GM23248 (cell line): ENCODE results near the gene ITGA11.

Experiments used
- EZH2 ChIP-seq: fragments of 200-600 bp; sonication (generic); IDR thresholded peaks from 2 replicates; pipeline ENCODE4 v1.6.1; 2018; ENCODE audit warnings: antibody characterized with exemption, mild to moderate bottlenecking; ENCODE audit not compliant: insufficient read depth, poor library complexity, severe bottlenecking
- EZH2phosphoT487 ChIP-seq: fragments of 200-600 bp; sonication (generic); IDR thresholded peaks from 2 replicates; pipeline ENCODE4 v1.6.1; 2018; ENCODE audit warnings: antibody characterized with exemption, moderate library complexity, mild to moderate bottlenecking, low read depth; ENCODE audit not compliant: insufficient read depth

DNA sequence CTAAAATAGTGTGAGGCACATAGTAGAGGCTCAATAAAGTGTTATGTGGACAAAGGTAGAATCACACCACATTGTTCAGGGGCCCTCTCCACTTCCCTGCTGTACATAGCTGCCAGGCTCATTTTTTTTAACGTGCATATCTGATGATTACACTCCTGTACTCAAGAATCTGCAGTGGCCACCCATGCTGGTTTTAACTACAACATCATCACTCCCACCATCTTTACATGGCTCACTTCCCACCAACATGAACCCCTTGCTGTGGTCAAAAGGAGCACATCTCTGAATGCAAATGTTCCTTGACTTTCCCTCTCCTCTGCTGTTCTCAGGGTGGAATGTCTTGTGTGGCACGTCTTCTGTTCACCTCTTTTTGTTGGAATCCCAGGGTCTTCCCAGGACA is 77.7 kb downstream of the ITGA11 start:
- TF ChIP-seq EZH2phosphoT487 (no peak), EZH2 (no peak)
